Ureter (tissue), 1 donor: ENCODE results near the gene DDX23. TPM values are rescaled to one million over a fixed set of nuclear protein-coding genes. Genes with fewer than 3 reads are reported as not detected.
A peak's percentile ranks its signal among the peaks of the same experiment; 100 is the strongest.
"Not testable (repeated sequence)": the region's sequence is repeated elsewhere in the genome, so short reads cannot be mapped to it uniquely, and the experiment has no call there.

Experiments used
- DNase-seq: peaks from one replicate; pipeline ENCODE4 v3.0.0-alpha.2; 2020; ENCODE audit warnings: low spot score
- total RNA-seq: library from RNA; stranded (reverse); gene quantifications from one replicate; pipeline ENCODE4 v1.2.4, GENCODE V29; 2023
- donor health status: DM: yes; HTN: yes; CAD: no.

DDX23 gene
- 71.7 TPM for total RNA-seq

DNA sequence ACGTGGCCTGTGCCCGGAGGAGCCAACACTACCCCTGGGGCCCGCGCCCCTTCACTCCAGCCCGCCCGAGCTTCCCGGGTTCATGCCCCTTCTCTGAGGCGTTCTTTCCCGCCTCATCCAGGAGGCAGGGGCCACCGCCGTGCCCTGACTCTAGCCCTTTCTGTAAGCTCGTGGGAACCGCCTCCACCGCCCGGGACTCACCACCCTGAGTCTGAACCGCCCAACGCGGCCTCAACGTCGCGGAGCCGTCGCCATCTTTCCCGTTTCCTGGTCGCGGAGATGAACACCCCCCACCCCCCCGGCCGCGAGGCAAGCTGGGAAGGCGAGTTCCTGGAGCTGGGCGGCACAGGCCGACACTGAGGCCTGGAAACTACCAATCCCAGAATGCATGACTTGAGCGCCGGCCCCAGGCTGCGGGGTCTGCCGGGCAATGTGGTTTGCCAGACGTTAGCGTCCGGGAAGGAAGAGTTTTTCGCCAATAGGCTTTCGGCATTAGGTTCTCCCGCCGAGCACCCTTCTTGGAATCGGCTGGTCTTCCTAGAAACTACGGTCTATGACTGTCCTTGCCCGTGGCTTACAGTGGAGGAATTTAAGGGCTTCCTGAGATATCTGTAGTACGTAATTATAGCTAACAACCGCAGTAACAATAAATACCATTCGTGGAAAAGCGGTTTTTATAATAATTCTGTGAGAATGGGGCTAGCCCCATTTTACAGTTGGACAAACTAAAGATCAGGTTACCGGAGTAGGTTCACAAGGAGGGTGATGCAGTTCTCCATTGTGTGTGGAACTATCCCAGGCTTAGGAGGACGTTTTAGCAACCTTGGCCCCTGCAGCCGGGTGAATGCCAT is at the start of gene DDX23:
TSS of gene DDX23 (minus strand) at position 281 of the 851 bp plus-strand sequence. CDS start 6,381 bp downstream, outside the sequence.
- peak; percentile 96 for DNase-seq

DNA sequence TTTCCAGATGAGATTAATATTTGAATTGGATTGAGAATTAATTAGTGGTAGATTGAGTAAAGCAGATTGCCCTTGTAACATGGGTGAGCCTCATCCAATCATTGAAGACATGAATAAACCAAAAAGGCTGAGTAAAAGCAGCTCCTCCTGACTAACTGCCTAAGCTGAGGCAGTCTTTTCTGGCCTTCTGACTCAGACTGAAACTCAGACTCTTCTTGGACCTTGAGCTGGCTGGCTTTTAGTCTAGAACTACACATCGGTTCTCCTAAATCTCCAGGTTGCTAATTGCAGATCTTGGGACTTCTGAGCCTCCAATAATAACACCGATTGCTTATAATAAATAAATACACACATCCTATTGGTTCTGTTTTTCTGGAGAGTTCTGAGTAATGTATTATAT is 49.3 kb upstream of the DDX23 start:
- DNase-seq, result no peak

DNA sequence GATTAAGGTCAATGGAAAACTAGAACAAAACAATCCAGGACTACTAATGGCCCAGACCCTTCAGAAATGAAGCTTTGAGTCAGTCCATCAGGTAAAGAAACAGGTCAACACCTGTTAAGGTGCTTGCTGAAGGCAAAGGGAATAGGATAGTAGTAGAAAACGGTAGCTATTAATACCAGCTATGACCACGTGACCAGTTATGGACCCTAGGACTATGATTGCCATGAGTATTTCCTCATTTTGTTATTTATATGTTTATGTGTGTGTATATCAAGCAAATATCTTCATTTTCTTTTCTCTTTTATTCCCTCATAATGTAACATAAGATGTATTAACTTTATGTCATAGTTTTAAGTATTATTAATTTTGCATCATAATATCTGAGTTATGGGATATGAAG is 47.7 kb upstream of the DDX23 start:
- no peak for DNase-seq

- DNase-seq, result no peak
These were observed 42.3 kb upstream of the DDX23 start for GRCh38 chr12:48894271-48894670.

DNA sequence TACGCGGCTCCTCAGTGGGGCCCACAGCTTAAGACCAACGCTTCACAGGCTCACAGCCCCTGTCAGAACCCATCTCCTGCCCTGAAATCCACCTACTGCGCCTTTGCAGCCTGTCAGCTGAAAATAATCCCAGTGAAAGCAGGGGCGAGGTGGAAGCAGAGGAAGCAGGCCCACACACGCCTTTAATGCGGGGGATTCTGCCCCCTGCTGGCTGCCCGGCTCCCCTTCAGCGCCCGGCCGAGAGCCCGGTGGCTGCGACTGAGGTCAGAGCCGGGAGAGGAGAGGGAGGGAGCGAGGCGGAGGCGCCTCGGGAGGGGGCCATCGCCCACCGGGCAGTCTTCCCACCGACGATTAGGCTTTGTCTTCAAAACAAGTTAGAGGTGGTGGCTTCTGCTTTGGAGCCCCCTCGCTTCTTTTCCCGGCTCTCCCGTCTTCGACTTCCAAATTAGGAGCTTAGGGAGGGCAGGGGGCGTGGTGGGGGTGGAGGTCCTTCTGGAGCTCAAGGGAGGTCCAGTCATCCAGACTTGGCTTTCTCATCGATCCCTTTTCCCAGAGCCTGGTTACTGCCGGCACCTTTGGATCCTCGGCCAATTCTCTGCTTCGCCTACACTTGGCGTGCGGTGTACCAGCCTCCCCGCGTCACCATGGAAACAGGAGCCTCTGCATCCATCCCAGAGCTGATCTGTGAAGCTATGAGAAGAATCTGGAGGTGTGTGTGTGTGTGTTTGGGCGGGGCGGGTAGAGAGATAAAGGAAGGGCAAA is 38.9 kb upstream of the DDX23 start:
- DNase-seq, result peak; percentile 82

DNA sequence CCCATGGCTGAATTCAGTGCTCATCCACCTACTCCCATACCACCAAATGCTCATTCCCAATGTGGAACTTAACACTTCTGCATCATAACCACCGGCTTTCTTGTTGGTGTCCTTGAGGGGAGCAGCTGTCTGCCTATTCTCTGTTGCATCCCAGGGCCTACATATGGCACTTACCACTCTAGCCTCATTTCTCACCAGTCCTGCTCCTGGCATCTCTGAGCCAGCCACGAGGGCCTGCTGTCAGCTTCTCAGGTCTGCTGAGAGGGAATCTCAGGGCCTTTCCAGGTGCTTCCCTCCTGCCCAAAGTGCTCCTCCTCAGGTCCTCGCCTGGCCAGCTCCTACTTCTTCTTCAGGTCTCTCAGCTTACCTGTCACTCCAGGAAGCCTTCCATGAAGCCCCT is 37.7 kb upstream of the DDX23 start:
- DNase-seq, result no peak

DNA sequence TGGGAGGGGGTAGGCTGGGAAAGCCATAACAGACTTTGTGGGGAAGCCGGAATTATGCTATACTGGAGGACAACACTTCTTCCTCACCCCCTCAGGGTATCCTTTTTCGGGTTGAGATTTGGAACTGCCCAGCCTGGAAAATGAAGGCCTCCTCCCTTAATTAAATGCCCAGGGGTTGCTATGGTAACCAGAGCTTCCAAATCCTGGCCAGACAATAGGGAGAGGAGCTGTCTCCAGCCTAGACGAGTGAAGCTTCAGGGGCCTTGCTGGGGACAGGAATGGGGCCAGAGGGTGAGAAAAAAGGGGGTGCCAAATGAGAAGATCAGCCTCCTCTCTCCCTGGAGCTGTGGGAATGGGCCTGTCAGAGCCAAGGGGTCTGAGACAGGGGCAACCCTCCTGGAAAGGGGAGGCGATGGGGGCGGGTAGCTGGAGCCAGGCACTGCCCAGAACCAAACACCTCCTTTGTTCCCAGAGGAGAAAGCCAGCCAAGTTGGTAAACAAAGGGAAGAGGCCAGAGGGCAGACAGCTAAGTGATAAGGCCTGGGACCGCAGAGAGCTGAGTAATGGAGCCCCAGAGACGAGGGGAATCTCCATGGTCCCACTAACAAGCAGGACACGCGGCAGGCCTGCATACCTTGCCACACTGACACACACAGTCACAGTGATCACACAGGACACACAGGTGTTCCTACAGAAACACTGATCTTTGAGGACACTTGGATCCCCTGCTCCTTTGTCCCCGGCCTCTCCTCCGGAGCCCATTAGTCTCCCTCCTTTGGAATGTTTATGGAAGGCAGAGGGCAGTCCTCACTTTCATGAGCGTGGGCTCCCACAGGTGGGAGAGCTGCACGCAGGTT is 31.6 kb upstream of the DDX23 start:
- DNase-seq, result no peak

- no peak for DNase-seq
These were observed 31.0 kb upstream of the DDX23 start for GRCh38 chr12:48882972-48883304.

DNA sequence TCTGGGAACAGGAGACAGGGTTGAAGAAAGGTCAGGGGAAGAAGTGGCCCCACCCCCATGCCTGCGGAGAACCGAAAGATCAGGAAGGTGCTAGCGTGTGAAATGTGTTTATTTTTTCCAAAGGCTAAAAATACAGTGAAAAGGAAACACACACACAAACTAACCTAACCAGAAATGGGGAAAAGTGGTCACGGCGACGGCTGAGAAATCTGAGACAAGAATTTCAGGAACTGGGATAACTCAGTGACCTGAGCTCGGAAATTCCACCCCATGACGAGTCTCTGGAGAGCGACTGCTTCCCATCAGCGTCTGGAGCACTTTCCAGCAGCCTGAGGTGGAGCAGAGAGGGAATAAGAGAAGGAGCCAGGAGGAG is 30.3 kb upstream of the DDX23 start:
- DNase-seq, result no peak

DNA sequence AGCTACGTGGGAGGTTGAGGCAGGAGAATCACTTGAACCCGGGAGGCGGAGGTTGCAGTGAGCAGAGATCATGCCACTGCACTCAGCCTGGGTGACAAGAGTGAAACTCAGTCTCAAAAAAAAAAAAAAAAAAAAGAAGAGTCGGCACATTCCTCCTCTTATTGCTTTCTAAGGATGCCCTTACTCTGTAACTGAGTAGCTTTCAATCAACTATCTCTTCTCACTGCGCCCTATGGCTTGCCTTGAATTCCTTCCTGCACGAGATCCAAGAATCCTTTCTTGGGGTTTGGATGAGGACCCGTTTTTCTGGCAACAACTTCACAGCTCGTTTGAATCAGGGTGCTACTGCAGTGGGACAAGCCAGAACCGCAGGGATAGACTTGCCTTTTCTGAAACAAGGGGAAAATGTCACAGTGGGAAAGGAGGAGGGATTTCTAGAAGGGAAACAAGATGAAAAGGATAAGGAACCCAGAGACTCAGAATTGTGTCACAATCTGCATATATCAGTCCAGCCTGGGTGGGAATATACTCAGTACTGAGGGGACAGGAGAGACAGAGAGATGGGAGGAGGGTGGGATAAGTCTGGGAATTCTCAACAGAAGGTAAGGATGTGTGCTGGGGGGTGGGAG is 29.8 kb upstream of the DDX23 start:
- DNase-seq, result no peak

DNA sequence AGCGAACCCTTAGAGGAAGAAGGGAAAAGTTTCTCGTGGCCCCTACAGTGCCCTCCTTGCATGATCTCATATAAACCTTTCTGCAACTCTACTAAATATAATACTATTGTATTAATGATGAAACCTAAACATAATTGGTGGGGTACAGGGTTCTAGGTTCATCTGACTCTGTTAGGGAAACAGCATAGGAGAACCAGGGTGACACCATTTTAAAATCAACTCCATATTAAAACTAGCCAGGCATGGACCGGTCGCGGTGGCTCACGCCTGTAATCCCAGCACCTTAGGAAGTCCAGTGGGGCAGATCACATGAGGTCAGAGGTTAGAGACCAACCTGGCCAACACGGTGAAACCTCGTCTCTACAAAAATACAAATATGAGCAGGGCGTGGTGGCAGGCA is 28.7 kb upstream of the DDX23 start:
- no peak for DNase-seq

GRCh38 chr12:48878548-48878947 is 26.6 kb upstream of the DDX23 start:
- no peak for DNase-seq

DNA sequence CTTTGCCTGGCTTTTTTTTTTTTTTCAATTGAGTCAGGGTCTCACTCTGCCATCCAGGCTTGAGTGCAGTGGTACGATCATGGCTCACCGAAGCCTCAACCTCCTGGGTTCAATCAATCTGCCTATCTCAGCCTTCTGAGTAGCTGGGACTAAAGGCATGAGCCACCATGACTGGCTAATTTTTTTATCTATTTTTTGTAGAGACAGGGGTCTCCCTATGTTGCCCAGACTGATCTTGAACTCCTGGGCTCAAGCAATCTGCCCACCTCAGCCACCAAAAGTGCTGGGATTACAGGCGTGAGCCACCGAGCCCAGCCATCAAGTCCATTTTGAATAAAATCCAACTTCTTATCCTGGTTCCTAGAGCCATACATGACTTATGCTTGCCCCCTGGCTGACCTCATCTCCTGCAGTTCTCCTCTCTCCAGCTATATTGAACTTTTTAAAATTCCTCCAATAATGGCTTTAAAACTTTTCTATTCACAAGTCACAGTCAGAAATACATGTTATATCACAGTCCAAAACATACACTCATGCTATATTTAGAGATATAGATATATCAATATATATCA is 24.1 kb upstream of the DDX23 start:
- DNase-seq, result no peak

GRCh38 chr12:48873534-48873933 is 21.6 kb upstream of the DDX23 start:
- not testable (repeated sequence) for DNase-seq

GRCh38 chr12:48873096-48873495 is 21.1 kb upstream of the DDX23 start:
- no peak for DNase-seq

GRCh38 chr12:48869191-48869590 is 17.2 kb upstream of the DDX23 start:
- DNase-seq, result no peak

GRCh38 chr12:48868451-48868850 is 16.5 kb upstream of the DDX23 start:
- no peak for DNase-seq

- DNase-seq, result no peak
These were observed 14.2 kb upstream of the DDX23 start for GRCh38 chr12:48866052-48866711.

- DNase-seq, result peak; percentile 90
These were observed 13.5 kb upstream of the DDX23 start, which contains the start of gene RND1 for GRCh38 chr12:48865281-48866051. Gene RND1 (minus strand): TSS chr12:48865870. CDS start chr12:48865767, 103 bp downstream.

DNA sequence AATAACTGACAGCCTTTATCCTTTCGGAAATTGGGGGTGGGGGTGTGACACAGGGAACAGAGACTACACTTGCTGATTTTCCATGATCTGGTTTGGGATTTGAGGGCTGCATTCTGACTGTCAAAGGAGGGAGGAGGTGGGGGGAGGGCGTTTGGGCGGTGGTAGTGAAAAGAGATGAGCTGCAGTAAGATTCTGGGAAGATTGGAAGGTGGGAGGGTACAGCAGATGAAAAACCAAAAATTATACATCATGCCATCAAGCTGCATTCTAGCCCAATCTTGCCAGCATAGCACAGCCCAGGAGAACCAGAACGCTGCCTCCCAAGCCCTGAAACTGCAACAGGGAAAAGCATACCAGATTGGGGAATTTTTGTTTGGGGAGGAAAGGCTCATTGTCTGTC is 11.3 kb upstream of the DDX23 start:
- no peak for DNase-seq
